ENCODE data around the gene YAP1. TPM values are rescaled to one million over a fixed set of nuclear protein-coding genes. Genes with fewer than 3 reads are reported as not detected.

YAP1 gene
- 52.9 to 73.3 TPM (median 62.2 TPM) in 5 replicates for total RNA-seq (2022; extraction: Qiagen RNA extraction)

GRCh38 chr11:102109896-102110760, at the start of gene YAP1:
YAP1 (plus strand) TSS chr11:102110447; CDS start chr11:102110849, 402 bp downstream.

Other genes with a start within 250 kb of the YAP1 start
- gene CEP126, start 195.4 kb upstream of the YAP1 start, total RNA-seq (2022; extraction: Qiagen RNA extraction) = 2.6 to 3.8 TPM (median 2.9 TPM) in 5 replicates
- 0.05 to 0.10 TPM in 2 of 5 replicates, not detected in the others for gene ANGPTL5, start 193.9 kb upstream of the YAP1 start, total RNA-seq (2022; extraction: Qiagen RNA extraction)
- gene CFAP300, start 63.0 kb upstream of the YAP1 start, total RNA-seq (2022; extraction: Qiagen RNA extraction) = 5.4 to 7.2 TPM (median 6.1 TPM) in 5 replicates
- gene BIRC3, start 207.0 kb downstream of the YAP1 start, total RNA-seq (2022; extraction: Qiagen RNA extraction) = 45.5 to 55.1 TPM (median 51.7 TPM) in 5 replicates
- 28.2 to 34.9 TPM (median 28.9 TPM) in 5 replicates for gene BIRC2, start 236.8 kb downstream of the YAP1 start, total RNA-seq (2022; extraction: Qiagen RNA extraction)